NB4 (cell line): Measurements from ENCODE around the gene STARD7.

Experiments
- DNase-seq: peaks from one replicate; pipeline ENCODE4 v3.0.0; 2010; ENCODE audit warnings: low read depth
- H3K4me3 ChIP-seq: one replicate; pipeline ENCODE4 v1.5.1; 2011; ENCODE audit warnings: mild to moderate bottlenecking, low read depth, low read length, moderate library complexity
- MYC ChIP-seq: IDR thresholded peaks from 2 replicates; pipeline ENCODE4 v1.6.1; 2011; ENCODE audit warnings: low read depth, low read length
- POLR2A ChIP-seq: IDR thresholded peaks from 2 replicates; pipeline ENCODE4 v1.6.1; 2011; ENCODE audit warnings: mild to moderate bottlenecking; ENCODE audit not compliant: insufficient read length; ENCODE audit errors: extremely low read depth
- TF ChIP-seq, protein P1 (sequence below): IDR thresholded peaks from 2 replicates; pipeline ENCODE4 v1.6.1; 2011; ENCODE audit warnings: low read depth, low read length
- TF ChIP-seq, protein P2 (sequence below): IDR thresholded peaks from one replicate; pipeline ENCODE4 v1.5.1; 2012; ENCODE audit warnings: low read depth, low read length

The STARD7 gene

GRCh38 chr2:96205888-96206287 is 2.7 kb downstream of the STARD7 start:
- TF ChIP-seq POLR2A (no peak), MYC (no peak)
- TF ChIP-seq, protein P1, sequence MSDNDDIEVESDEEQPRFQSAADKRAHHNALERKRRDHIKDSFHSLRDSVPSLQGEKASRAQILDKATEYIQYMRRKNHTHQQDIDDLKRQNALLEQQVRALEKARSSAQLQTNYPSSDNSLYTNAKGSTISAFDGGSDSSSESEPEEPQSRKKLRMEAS, result no peak
- TF ChIP-seq, protein P2, sequence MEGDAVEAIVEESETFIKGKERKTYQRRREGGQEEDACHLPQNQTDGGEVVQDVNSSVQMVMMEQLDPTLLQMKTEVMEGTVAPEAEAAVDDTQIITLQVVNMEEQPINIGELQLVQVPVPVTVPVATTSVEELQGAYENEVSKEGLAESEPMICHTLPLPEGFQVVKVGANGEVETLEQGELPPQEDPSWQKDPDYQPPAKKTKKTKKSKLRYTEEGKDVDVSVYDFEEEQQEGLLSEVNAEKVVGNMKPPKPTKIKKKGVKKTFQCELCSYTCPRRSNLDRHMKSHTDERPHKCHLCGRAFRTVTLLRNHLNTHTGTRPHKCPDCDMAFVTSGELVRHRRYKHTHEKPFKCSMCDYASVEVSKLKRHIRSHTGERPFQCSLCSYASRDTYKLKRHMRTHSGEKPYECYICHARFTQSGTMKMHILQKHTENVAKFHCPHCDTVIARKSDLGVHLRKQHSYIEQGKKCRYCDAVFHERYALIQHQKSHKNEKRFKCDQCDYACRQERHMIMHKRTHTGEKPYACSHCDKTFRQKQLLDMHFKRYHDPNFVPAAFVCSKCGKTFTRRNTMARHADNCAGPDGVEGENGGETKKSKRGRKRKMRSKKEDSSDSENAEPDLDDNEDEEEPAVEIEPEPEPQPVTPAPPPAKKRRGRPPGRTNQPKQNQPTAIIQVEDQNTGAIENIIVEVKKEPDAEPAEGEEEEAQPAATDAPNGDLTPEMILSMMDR, result no peak
- H3K4me3 ChIP-seq, result peak overlapping the region; percentile 55
- DNase-seq, result no peak

DNA sequence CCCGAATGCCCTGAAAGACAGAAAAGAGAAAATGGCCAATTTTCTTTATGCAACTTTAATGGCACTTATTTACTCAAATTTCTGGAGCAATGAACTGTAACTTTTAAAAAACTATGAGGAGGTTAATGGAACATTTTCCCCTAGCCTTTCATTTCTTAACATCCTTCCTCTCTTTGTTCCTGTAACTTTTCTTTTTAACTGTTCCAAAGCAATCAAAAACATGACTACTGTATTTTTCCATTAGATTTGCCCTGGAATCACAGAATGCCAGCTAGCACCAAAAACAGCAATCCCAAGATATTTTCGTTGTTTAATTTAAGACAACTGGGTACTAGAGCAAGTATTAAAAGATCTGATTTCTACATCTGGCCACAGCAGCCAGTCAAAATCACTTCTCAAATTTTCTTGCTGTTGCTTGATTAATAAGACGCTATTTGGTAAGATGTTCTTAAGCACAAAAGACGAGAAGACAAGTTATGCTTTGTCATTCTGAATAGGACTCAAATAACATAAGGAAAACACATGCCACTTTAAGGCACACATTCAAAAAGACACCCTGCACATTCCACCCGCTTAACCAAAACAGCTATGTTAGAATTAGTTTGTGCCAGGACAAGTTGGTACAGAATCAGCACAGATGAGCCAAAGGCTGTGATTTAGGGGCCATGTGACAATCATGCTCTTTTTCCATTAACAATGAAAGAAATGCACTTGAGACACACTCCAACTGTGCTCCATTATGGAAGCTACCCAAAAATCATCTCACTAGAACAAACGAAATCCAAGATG is 3.6 kb downstream of the STARD7 start:
- no peak for DNase-seq
- TF ChIP-seq, protein P2, result no peak
- TF ChIP-seq, protein P1, result no peak
- no peak for TF ChIP-seq POLR2A

DNA sequence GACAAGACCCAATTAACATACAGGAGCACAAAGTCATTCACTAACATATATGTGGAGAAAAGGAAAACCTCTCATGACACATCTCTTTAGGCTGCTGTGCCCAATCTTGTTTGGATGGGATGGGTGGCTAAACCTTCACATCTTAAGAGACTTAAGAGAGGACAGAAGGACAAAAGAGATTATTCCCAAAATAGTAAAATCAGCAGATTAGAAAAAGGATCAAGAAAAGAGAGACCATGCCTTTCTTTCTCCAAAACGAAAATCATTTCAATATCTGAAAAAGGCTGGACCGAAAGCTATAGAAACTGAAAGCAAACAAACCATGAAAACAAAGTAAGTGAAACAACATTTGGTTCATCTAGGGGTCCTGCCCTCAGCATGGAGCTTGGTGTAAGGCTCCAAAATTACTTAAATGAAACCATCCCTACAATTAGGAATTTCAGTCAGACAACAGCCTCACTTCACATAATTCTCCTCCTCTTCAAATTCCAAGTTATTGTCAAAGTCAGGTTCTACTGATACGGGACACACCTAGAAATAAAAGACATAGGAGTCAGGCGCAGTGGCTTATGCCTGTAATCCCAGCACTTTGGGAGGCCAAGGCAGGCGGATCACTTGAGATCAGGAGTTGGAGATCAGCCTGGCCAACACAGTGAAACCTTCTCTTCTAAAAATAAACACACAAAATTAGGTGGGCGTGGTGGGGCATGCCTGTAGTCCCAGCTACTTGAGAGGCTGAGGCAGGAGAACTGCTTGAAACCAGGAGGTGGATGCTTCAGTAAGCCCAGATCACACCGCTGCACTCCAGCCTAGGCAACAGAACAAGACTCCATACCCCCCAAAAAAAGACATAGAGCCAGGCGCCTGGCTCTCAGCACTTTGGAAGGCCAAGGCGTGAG is 5.2 kb downstream of the STARD7 start:
- no peak overlapping the region for H3K4me3 ChIP-seq
- TF ChIP-seq MYC (no peak), POLR2A (no peak)
- TF ChIP-seq, protein P1, result no peak
- TF ChIP-seq, protein P2, result no peak
- no peak for DNase-seq

More for the DNA sequence above, 3.6 kb downstream of the STARD7 start:
- peak overlapping the region; percentile 55 for H3K4me3 ChIP-seq

DNA sequence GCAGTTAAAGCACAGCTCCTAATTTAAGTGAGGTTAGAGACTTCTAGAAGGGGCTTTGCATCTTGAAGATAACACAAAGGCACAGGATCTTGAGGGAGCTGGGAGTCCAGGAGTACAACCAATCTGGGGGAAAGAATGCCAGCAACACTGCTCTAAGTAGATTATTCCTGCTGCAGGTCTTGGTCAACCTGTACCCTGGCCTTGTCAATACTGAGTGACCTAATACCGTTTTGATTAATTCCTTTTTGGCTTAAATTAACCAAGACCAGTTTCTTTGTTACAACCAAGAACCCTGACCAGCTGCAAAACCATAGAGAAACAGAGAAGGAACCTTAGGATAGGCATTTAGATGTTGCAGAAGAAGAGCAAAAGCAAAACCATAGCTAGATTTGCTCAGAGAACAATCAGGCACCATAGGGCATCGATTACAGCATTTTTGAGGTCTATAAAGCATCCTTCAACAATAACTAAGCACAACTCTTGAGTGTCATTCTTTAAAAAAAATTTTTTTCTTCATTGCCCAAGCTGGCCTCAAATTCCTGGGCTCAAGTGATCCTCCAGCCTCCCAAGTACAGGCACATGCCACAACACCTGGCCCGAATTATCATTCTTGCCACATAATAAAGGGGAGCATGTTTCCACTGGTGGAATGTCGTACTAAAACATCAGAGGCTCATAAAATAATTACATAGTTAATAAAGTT is 6.3 kb downstream of the STARD7 start:
- no peak for DNase-seq
- TF ChIP-seq, protein P1, result no peak
- TF ChIP-seq, protein P2, result no peak
- TF ChIP-seq POLR2A (no peak), MYC (no peak)
- H3K4me3 ChIP-seq, result no peak overlapping the region

GRCh38 chr2:96201338-96201737 is 7.3 kb downstream of the STARD7 start:
- DNase-seq, result no peak
- TF ChIP-seq, protein P2, result no peak
- TF ChIP-seq MYC, result no peak
- H3K4me3 ChIP-seq, result no peak overlapping the region
